GM10248 (cell line): ENCODE measurements around the gene ZFR2.
"Not testable (repeated sequence)": the region's sequence is repeated elsewhere in the genome, so short reads cannot be mapped to it uniquely, and the experiment has no call there.

ENCODE experiments used
- CTCF ChIA-PET: fragments of 300-600 bp; sonication (Branson Sonifier 250); formaldehyde crosslinking; extraction: SDS; loops from one replicate; lab custom pipeline; 2021; ENCODE audit warnings: antibody characterized with exemption; lab: Yijun Ruan, JAX
- POLR2A ChIA-PET: fragments of 350-650 bp; sonication (Branson Sonifier 250); formaldehyde crosslinking; extraction: SDS; loops from one replicate; lab custom pipeline; 2020; ENCODE audit warnings: antibody characterized with exemption; lab: Yijun Ruan, JAX
- DNase-seq: peaks from one replicate; pipeline ENCODE4 v3.0.0; 2012; ENCODE audit errors: extremely low spot score
- CTCF ChIP-seq: IDR thresholded peaks from 2 replicates; pipeline ENCODE4 v1.5.1; 2012; ENCODE audit warnings: mild to moderate bottlenecking, low read depth; ENCODE audit errors: extremely low read depth, missing control alignments, control extremely low read depth

ZFR2 gene

GRCh38 chr19:3904233-3904632 is 35.4 kb upstream of the ZFR2 start:
- ChIA-PET POLR2A (no interaction called here), CTCF (no interaction called here)
- DNase-seq = no peak
- TF ChIP-seq CTCF = no peak

- POLR2A ChIA-PET = no interaction called here
- no peak for TF ChIP-seq CTCF
- DNase-seq = no peak
- CTCF ChIA-PET = no interaction called here
Observed at GRCh38 chr19:3902317-3902973, 33.6 kb upstream of the ZFR2 start.

GRCh38 chr19:3899531-3900294 is 30.9 kb upstream of the ZFR2 start:
- CTCF ChIA-PET = no interaction called here
- DNase-seq = no peak
- no peak for TF ChIP-seq CTCF
- POLR2A ChIA-PET = no interaction called here

DNA sequence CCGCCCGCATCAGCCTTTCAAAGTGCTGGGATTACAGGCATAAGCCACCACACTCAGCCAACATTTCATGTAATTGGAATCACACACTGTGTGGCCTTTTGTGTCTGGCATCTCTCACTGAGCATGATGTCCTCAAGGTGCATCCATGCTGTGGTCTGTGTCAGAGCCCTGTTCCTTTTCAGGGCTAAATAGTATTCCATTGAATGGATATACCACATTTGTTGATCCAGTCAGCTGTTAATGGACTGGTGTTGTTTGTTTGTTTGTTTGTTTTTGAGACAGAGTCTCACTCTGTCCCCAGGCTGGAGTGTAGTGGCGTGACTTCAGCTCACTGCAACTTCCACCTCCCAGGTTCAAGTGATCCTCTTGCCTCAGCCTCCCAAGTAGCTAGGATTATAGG is 29.6 kb upstream of the ZFR2 start:
- CTCF ChIA-PET = no interaction called here
- no peak for DNase-seq
- POLR2A ChIA-PET = no interaction called here
- TF ChIP-seq CTCF = no peak

- CTCF ChIA-PET = no interaction called here
- no peak for DNase-seq
- POLR2A ChIA-PET = no interaction called here
- no peak for TF ChIP-seq CTCF
Observed at GRCh38 chr19:3897936-3898335, 29.1 kb upstream of the ZFR2 start.

- CTCF ChIA-PET = interaction anchor here (1.0 to 1.1 kb wide), 2 partner anchors 15 to 244 kb away, joined by 3 to 4 read pairs; no protein-coding TSS in a partner anchor
- POLR2A ChIA-PET = no interaction called here
- TF ChIP-seq CTCF = no peak
- no peak for DNase-seq
Observed at GRCh38 chr19:3895788-3896187, 26.9 kb upstream of the ZFR2 start.

GRCh38 chr19:3894959-3895358 is 26.1 kb upstream of the ZFR2 start:
- POLR2A ChIA-PET, DNase-seq: not testable (repeated sequence)
- CTCF ChIA-PET = interaction anchor here (1.0 to 1.1 kb wide), 2 partner anchors 16 to 245 kb away, joined by 3 to 4 read pairs; no protein-coding TSS in a partner anchor
